Measurements from ENCODE around the gene RANBP1. TPM values are rescaled to one million over a fixed set of nuclear protein-coding genes. Genes with fewer than 3 reads are reported as not detected.
A peak's percentile ranks its signal among the peaks of the same experiment; 100 is the strongest.

RANBP1 gene
- total and polyA plus RNA-seq, 2 of the 13 experiments (the other 11 are each of a cell fraction or from before 2014, with no cell fraction given): 181 to 492 TPM

DNA sequence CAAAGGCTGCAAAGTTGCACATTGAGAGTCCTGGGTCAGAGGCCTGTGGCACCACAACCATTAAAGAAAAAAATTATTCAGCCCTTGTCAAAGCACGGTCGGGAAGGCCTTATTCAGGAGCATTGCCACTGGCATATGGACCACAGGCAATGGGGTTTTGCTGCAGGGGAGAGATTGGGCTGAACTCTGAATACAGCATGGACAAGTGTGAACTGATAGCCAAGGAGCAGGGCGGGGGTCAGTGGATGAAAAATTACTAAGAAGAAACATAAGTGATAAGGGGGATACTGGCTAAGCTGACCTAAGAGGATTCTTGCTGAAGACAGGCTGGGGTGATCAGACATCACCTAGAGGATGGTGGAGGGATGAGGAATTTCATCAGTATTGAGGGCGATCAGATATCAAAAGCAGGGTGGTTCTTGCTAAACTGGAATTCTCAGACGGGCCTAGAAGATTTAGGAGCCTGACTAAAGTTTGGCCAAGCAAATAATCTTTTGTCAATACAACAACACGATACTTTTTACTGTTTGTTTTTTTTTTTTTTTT, 39.2 kb upstream of the RANBP1 start:
- peaks cover 19% of the 10 kb centered on the region for H3K4me1 ChIP-seq (ENCODE audit: insufficient read depth, low read length)
- TF ChIP-seq ELF1 (CRISPR knock-in tag; IDR thresholded peaks at IDR 0.05): no peak
- no peak for TF ChIP-seq ZNF724P (CRISPR knock-in tag; IDR thresholded peaks at IDR 0.05; ENCODE audit: borderline replicate concordance)
- no peak for TF ChIP-seq ZBTB42 (CRISPR knock-in tag; IDR thresholded peaks at IDR 0.05)
- TF ChIP-seq ZSCAN12 (CRISPR knock-in tag; IDR thresholded peaks at IDR 0.05): no peak
- TF ChIP-seq ZNF367 (CRISPR knock-in tag; IDR thresholded peaks at IDR 0.05; ENCODE audit: borderline replicate concordance): no peak
- no peak for TF ChIP-seq FOXC1 (CRISPR knock-in tag; IDR thresholded peaks at IDR 0.05; ENCODE audit: borderline replicate concordance)
- TF ChIP-seq ZNF547 (CRISPR knock-in tag; IDR thresholded peaks at IDR 0.05): no peak
- BruUV-seq (replicated peaks): no TSS peak
- no peak for FAIRE-seq
- H3K4me2 ChIP-seq (ENCODE audit: low read depth, low read length): no peak overlapping the region
- H3K36me3 ChIP-seq (replicated peaks in 1 of 2; ENCODE audit: control insufficient read depth in 1 of 2, insufficient read depth in 2 of 2, low read length in 2 of 2): no peaks in the 10 kb centered on the region
- H3K79me2 ChIP-seq (ENCODE audit: insufficient read depth, low read length): peaks cover 13% of the 10 kb centered on the region
- H3K9me3 ChIP-seq (ENCODE audit: low read length): no peaks in the 10 kb centered on the region
- in situ Hi-C loops (cut with HindIII; ENCODE audit: extremely low pct_ligation_motif_present, low pct_unique_long_range_greater_than_20kb): no loop called here
- intact Hi-C loops (cut with micrococcal nuclease; ENCODE audit: unreplicated experiment): loop anchor here (10.0 kb wide), 1 partner anchor 62 kb away; the partner anchor contains the start of gene ARVCF
- no peak for ATAC-seq
- WGBS (ENCODE audit: low lambda C conversion rate): 33% methylated on average over 6 of the region's 6 CpGs
- no peak overlapping the region for H2AFZ ChIP-seq (ENCODE audit: low read length)
- no peak for DNase-seq (ENCODE audit: low spot score)
- ChIA-PET CTCF (ENCODE audit: low intra/inter-chr PET ratio, low total read pairs) (no interaction called here), POLR2A (no interaction called here)
- H3K27me3 ChIP-seq (ENCODE audit: control insufficient read depth in 1 of 2, insufficient read depth in 2 of 2, low read length in 2 of 2): no peaks in the 10 kb centered on the region; a peak in 2 of 5 replicates
- H3K27ac ChIP-seq (ENCODE audit: extremely low read length, insufficient read depth, low read length): no peak overlapping the region
- H4K20me1 ChIP-seq (ENCODE audit: insufficient read depth, low read length): 0 out of 2 replicates have a peak, but pooled peaks cover under 1% of the 10 kb centered on the region
- no peak overlapping the region for H3K9ac ChIP-seq (ENCODE audit: insufficient read depth, low read depth, low read length)
- H3K4me3 ChIP-seq (replicated peaks in 1 of 3; ENCODE audit: insufficient read depth in 1 of 3, low read depth in 2 of 3, low read length in 3 of 3): no peak overlapping the region

DNA sequence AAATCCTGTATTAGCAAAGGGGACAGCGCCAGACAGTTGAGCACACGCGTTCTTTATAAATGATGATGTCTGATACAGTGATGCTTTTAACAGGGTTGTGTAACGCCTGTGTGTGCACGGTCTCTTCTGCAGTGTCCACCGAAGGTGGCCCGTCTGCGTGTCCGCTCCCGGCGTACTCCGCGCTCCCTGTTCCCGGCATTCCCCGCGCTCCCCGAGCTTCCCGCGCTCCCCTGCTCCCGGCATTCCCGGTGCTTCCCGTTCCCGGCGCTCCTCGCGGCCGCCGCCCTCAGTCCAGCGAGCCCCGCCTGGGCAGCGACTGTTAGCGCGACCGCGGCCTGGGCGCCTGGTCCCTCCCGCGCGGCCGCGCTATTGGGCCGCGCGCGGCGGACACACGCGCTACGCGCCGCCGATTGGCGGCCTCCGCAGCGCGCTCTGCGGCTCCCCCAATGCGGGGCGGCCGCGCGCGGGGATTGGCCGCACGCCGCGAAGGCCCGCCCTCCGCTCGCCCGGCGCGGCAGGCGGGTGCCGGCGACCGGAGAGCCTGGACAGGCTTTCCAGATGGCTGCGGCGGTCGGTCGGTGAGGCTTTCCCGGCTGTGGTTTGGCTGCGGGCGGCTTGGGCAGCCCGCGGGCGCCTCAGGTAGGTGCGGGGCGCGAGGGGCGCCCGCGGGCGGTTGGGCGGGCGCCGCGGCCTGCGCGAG, 36.0 kb upstream of the RANBP1 start, which contains the start of gene DGCR8:
TSS of gene DGCR8 (plus strand) at position 497 of the 700 bp plus-strand sequence. CDS start 5,723 bp downstream, outside the sequence.
- POLR2A ChIA-PET: interaction anchor here (1.0 kb wide), 4 partner anchors 12 to 126 kb away, joined by 3 to 4 read pairs (median 3); no protein-coding TSS in a partner anchor
- in situ Hi-C loops (cut with HindIII; ENCODE audit: extremely low pct_ligation_motif_present, low pct_unique_long_range_greater_than_20kb) (no loop called here), intact Hi-C loops (cut with micrococcal nuclease; ENCODE audit: unreplicated experiment) (loop anchor here (5.0 to 10.0 kb wide), 2 partner anchors 37 to 65 kb away; partner anchors contain the start of genes ARVCF, RANBP1 and TRMT2A)
- Histone ChIP-seq H3K4me3 (replicated peaks in 1 of 3; ENCODE audit: insufficient read depth in 1 of 3, low read depth in 2 of 3, low read length in 3 of 3) (peak within 1 kb of the TSS; percentile 66 to 87 (median 75)), H3K4me2 (ENCODE audit: low read depth, low read length) (peak within 1 kb of the TSS; percentile 90), H3K27me3 (ENCODE audit: control insufficient read depth in 1 of 2, insufficient read depth in 2 of 2, low read length in 2 of 2) (no peaks in the 10 kb centered on the region; a peak in 2 of 5 replicates), H4K20me1 (ENCODE audit: insufficient read depth, low read length) (peaks cover 15% of the 10 kb centered on the region; the same call in 1 of the 2 replicates), H3K36me3 (replicated peaks in 1 of 2; ENCODE audit: control insufficient read depth in 1 of 2, insufficient read depth in 2 of 2, low read length in 2 of 2) (peaks cover 2 to 7% of the 10 kb centered on the region in 2 experiments; a peak in 2 of 5 replicates), H3K79me2 (ENCODE audit: insufficient read depth, low read length) (peaks cover 44% of the 10 kb centered on the region), H3K9ac (ENCODE audit: insufficient read depth, low read depth, low read length) (peak within 1 kb of the TSS; percentile 95), H3K27ac (ENCODE audit: extremely low read length, insufficient read depth, low read length) (peak within 1 kb of the TSS; percentile 85), H2AFZ (ENCODE audit: low read length) (peak within 1 kb of the TSS; percentile 24), H3K9me3 (ENCODE audit: low read length) (no peaks in the 10 kb centered on the region), H3K4me1 (ENCODE audit: insufficient read depth, low read length) (peaks cover 51% of the 10 kb centered on the region)
- 0% methylated on average over 12 of the region's 100 CpGs for WGBS (ENCODE audit: low lambda C conversion rate)
- ATAC-seq: peak; percentile 87
- BruUV-seq (replicated peaks): no TSS peak
- CTCF ChIA-PET (ENCODE audit: low intra/inter-chr PET ratio, low total read pairs): no interaction called here
- FAIRE-seq: peak; percentile 26
- DNase-seq (ENCODE audit: low spot score): peak; percentile 86
- TF ChIP-seq HNRNPUL1 (IDR thresholded peaks at IDR 0.05; ENCODE audit: low read depth, low read length): no peak; the same call in 1 of the 2 replicates
- TF ChIP-seq, protein P1, sequence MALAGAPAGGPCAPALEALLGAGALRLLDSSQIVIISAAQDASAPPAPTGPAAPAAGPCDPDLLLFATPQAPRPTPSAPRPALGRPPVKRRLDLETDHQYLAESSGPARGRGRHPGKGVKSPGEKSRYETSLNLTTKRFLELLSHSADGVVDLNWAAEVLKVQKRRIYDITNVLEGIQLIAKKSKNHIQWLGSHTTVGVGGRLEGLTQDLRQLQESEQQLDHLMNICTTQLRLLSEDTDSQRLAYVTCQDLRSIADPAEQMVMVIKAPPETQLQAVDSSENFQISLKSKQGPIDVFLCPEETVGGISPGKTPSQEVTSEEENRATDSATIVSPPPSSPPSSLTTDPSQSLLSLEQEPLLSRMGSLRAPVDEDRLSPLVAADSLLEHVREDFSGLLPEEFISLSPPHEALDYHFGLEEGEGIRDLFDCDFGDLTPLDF (CRISPR knock-in tag; IDR thresholded peaks at IDR 0.05): peak; percentile 99
- TF ChIP-seq TBP (CRISPR knock-in tag; IDR thresholded peaks at IDR 0.05): peak; percentile 95; the same call in 1 of the 2 replicates
- no peak for TF ChIP-seq ARNT (IDR thresholded peaks at IDR 0.05)
- no peak for TF ChIP-seq ZNF446 (CRISPR knock-in tag; IDR thresholded peaks at IDR 0.05)
- TF ChIP-seq NCOR1 (IDR thresholded peaks at IDR 0.05; ENCODE audit: borderline replicate concordance, low read length): no peak
- no peak for TF ChIP-seq FOXA1 (IDR thresholded peaks at IDR 0.05)
- TF ChIP-seq FOXA1 (CRISPR knock-in tag; IDR thresholded peaks at IDR 0.05): no peak; the same call in 1 of the 2 replicates
- no peak for TF ChIP-seq HNRNPH1 (optimal IDR thresholded peaks at IDR 0.05; ENCODE audit: low read depth, low read length)
- peak; percentile 45 for TF ChIP-seq BCL6 (CRISPR knock-in tag; IDR thresholded peaks at IDR 0.05)
